Neural cell (in vitro differentiated cells): ENCODE measurements around the gene MPPED2. TPM values are rescaled to one million over a fixed set of nuclear protein-coding genes. Genes with fewer than 3 reads are reported as not detected.

Source experiments
- H2AFZ ChIP-seq: fragments of 200-600, 300-800 bp; sonication (generic), shearing (Covaris generic); 2 replicates; pipeline ENCODE4 v1.6.0; 2014; ENCODE audit warnings: low read depth, mild to moderate bottlenecking, antibody characterized with exemption, low read length, moderate library complexity
- H3F3A ChIP-seq: fragments of 200-600 bp; shearing (Covaris generic); 2 replicates; pipeline ENCODE4 v1.6.1; 2016; ENCODE audit warnings: mild to moderate bottlenecking, moderate library complexity, mixed read lengths, antibody characterized with exemption, low read length; ENCODE audit not compliant: insufficient read depth, poor library complexity, severe bottlenecking
- H3K27ac ChIP-seq: fragments of 200-600, 300-800 bp; sonication (generic), shearing (Covaris generic); 2 replicates; pipeline ENCODE4 v1.5.1; 2014; ENCODE audit warnings: mild to moderate bottlenecking, low read length, moderate library complexity
- H3K27me3 ChIP-seq: fragments of 300-800, 200-600 bp; sonication (generic), shearing (Covaris generic); 2 replicates; pipeline ENCODE4 v1.6.0; 2014; ENCODE audit warnings: mild to moderate bottlenecking, low read depth, low read length, moderate library complexity; ENCODE audit not compliant: insufficient read depth
- H3K36me3 ChIP-seq: fragments of 300-800, 200-600 bp; sonication (generic), shearing (Covaris generic); 2 replicates; pipeline ENCODE4 v1.5.1; 2014; ENCODE audit warnings: mild to moderate bottlenecking, antibody characterized with exemption, low read length, moderate library complexity; ENCODE audit not compliant: insufficient read depth
- H3K4me2 ChIP-seq: fragments of 300-800, 200-600 bp; sonication (generic), shearing (Covaris generic); 2 replicates; pipeline ENCODE4 v1.6.0; 2014; ENCODE audit warnings: mild to moderate bottlenecking, low read length
- H3K4me3 ChIP-seq: fragments of 300-800, 200-600 bp; sonication (generic), shearing (Covaris generic); 2 replicates; pipeline ENCODE4 v1.5.1; 2014; ENCODE audit warnings: mild to moderate bottlenecking, low read length, moderate library complexity
- H3K79me2 ChIP-seq: fragments of 200-600 bp; shearing (Covaris generic); replicated peaks from 2 replicates; pipeline ENCODE4 v1.6.0; 2014; ENCODE audit warnings: mild to moderate bottlenecking, low read length, moderate library complexity; ENCODE audit not compliant: insufficient read depth
- H3K9ac ChIP-seq: fragments of 300-800, 200-600 bp; sonication (generic), shearing (Covaris generic); 2 replicates; pipeline ENCODE4 v1.6.1; 2016; ENCODE audit warnings: mild to moderate bottlenecking, low read length, mixed read lengths
- H3K9me2 ChIP-seq: fragments of 200-600 bp; shearing (Covaris generic); 2 replicates; pipeline ENCODE4 v1.6.1; 2016; ENCODE audit warnings: mild to moderate bottlenecking, low read length, mixed read lengths; ENCODE audit not compliant: insufficient read depth
- H3K9me3 ChIP-seq: fragments of 200-600, 300-800 bp; sonication (generic), shearing (Covaris generic); 2 replicates; pipeline ENCODE4 v1.6.1; 2016; ENCODE audit warnings: mild to moderate bottlenecking, mixed run types, low read length, moderate library complexity, mixed read lengths
- H4K20me1 ChIP-seq: fragments of 200-600 bp; shearing (Covaris generic); 2 replicates; pipeline ENCODE4 v1.6.1; 2016; ENCODE audit warnings: mild to moderate bottlenecking, mixed run types; ENCODE audit not compliant: insufficient read depth
- EP300 ChIP-seq: fragments of 450-650 bp; conservative IDR thresholded peaks from 2 replicates; pipeline ENCODE4 v1.6.1; 2014; ENCODE audit warnings: antibody characterized with exemption, mild to moderate bottlenecking, moderate library complexity; ENCODE audit not compliant: poor library complexity, severe bottlenecking
- EZH2 ChIP-seq: fragments of 200-600, 300-800 bp; shearing (Covaris generic), sonication (generic); IDR thresholded peaks from 2 replicates; pipeline ENCODE4 v1.6.1; 2014; ENCODE audit warnings: antibody characterized with exemption, low read length, borderline replicate concordance, mild to moderate bottlenecking; ENCODE audit not compliant: insufficient read depth, poor library complexity, severe bottlenecking
- MXI1 ChIP-seq: fragments of 450-650 bp; conservative IDR thresholded peaks from 2 replicates; pipeline ENCODE4 v1.6.1; 2014; ENCODE audit warnings: antibody characterized with exemption, mild to moderate bottlenecking; ENCODE audit not compliant: poor library complexity, severe bottlenecking
- POLR2AphosphoS5 ChIP-seq: IDR thresholded peaks from 2 replicates; pipeline ENCODE4 v1.6.1; 2012
- RAD21 ChIP-seq: fragments of 450-650 bp; conservative IDR thresholded peaks from 2 replicates; pipeline ENCODE4 v1.6.1; 2014; ENCODE audit warnings: antibody characterized with exemption, mild to moderate bottlenecking, moderate library complexity
- SMC3 ChIP-seq: fragments of 450-650 bp; conservative IDR thresholded peaks from 2 replicates; pipeline ENCODE4 v1.6.1; 2014; ENCODE audit warnings: antibody characterized with exemption, mild to moderate bottlenecking, moderate library complexity; ENCODE audit not compliant: poor library complexity
- TAF1 ChIP-seq: IDR thresholded peaks from 2 replicates; pipeline ENCODE4 v1.6.1; 2012; ENCODE audit warnings: low read depth
- polyA plus RNA-seq: library from polyadenylated mRNA; depleted of rRNA; stranded (reverse); fragments of >200 nt; gene quantifications from 2 replicates; pipeline ENCODE4 v1.2.3, GENCODE V29; 2014
- TF ChIP-seq, protein P1 (sequence below): IDR thresholded peaks from 2 replicates; pipeline ENCODE4 v1.6.1; 2012; ENCODE audit warnings: borderline replicate concordance
- TF ChIP-seq, protein P2 (sequence below): fragments of 450-650 bp; IDR thresholded peaks from 2 replicates; pipeline ENCODE4 v1.5.1; 2014; ENCODE audit warnings: antibody characterized with exemption, mild to moderate bottlenecking, moderate library complexity; ENCODE audit not compliant: poor library complexity, severe bottlenecking

Gene MPPED2
- polyA plus RNA-seq, 1 donor from 2014 or later, result 99.7 TPM

DNA sequence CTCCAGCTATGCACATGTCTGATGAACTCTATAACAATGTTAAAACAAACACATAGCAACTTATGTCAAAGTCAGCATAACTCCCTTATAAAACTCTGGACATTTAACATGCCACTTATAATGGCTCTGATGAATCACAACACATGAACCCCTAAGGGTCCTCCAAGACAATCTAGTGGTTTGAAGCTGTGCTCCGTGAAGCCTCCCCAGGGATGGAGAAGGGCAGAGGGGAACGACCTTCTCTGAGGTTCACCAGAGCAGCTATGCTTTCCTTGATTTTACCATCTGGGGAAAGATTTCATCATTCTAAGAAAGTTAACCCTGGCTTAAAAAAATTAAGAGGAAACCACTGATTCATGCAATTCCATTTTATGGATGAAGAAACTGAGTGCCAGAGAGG lies 84.4 kb downstream of the MPPED2 start:
- Histone ChIP-seq H3F3A (no peaks in the 10 kb centered on the region), H3K9me3 (no peaks in the 10 kb centered on the region), H3K4me3 (no peak overlapping the region), H2AFZ (no peak overlapping the region), H3K27me3 (no peaks in the 10 kb centered on the region), H3K36me3 (peaks cover 3% of the 10 kb centered on the region), H4K20me1 (no peaks in the 10 kb centered on the region), H3K9me2 (no peaks in the 10 kb centered on the region), H3K9ac (no peak overlapping the region), H3K4me2 (no peak overlapping the region), H3K79me2 (peaks cover 51% of the 10 kb centered on the region), H3K27ac (no peak overlapping the region)
- TF ChIP-seq POLR2AphosphoS5, result no peak
- TF ChIP-seq TAF1, result no peak
- no peak for TF ChIP-seq EP300
- TF ChIP-seq MXI1, result no peak
- no peak for TF ChIP-seq RAD21
- TF ChIP-seq, protein P1, sequence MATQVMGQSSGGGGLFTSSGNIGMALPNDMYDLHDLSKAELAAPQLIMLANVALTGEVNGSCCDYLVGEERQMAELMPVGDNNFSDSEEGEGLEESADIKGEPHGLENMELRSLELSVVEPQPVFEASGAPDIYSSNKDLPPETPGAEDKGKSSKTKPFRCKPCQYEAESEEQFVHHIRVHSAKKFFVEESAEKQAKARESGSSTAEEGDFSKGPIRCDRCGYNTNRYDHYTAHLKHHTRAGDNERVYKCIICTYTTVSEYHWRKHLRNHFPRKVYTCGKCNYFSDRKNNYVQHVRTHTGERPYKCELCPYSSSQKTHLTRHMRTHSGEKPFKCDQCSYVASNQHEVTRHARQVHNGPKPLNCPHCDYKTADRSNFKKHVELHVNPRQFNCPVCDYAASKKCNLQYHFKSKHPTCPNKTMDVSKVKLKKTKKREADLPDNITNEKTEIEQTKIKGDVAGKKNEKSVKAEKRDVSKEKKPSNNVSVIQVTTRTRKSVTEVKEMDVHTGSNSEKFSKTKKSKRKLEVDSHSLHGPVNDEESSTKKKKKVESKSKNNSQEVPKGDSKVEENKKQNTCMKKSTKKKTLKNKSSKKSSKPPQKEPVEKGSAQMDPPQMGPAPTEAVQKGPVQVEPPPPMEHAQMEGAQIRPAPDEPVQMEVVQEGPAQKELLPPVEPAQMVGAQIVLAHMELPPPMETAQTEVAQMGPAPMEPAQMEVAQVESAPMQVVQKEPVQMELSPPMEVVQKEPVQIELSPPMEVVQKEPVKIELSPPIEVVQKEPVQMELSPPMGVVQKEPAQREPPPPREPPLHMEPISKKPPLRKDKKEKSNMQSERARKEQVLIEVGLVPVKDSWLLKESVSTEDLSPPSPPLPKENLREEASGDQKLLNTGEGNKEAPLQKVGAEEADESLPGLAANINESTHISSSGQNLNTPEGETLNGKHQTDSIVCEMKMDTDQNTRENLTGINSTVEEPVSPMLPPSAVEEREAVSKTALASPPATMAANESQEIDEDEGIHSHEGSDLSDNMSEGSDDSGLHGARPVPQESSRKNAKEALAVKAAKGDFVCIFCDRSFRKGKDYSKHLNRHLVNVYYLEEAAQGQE, result no peak
- TF ChIP-seq, protein P2, sequence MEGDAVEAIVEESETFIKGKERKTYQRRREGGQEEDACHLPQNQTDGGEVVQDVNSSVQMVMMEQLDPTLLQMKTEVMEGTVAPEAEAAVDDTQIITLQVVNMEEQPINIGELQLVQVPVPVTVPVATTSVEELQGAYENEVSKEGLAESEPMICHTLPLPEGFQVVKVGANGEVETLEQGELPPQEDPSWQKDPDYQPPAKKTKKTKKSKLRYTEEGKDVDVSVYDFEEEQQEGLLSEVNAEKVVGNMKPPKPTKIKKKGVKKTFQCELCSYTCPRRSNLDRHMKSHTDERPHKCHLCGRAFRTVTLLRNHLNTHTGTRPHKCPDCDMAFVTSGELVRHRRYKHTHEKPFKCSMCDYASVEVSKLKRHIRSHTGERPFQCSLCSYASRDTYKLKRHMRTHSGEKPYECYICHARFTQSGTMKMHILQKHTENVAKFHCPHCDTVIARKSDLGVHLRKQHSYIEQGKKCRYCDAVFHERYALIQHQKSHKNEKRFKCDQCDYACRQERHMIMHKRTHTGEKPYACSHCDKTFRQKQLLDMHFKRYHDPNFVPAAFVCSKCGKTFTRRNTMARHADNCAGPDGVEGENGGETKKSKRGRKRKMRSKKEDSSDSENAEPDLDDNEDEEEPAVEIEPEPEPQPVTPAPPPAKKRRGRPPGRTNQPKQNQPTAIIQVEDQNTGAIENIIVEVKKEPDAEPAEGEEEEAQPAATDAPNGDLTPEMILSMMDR, result no peak
- TF ChIP-seq SMC3, result no peak
- TF ChIP-seq EZH2, result no peak

DNA sequence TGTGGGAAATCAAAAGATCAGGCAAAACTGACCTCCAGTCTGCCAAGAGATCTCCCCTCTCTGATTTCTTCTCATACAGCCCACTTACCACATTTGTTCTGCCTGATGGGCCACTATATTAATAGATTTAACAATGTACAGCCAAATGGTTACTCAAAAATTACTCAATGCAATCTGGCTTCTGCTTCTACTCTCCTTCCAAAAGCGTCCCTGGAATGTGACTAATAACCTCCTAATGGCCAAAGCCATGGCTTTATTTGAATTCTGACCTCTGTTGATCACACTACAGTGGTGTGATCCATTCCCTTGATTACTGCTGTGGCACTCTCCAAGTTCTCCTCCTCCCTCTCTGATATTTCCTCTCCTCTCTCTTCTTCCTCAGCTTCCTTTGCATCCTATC lies 86.2 kb downstream of the MPPED2 start:
- Histone ChIP-seq H3K4me3 (no peak overlapping the region), H3K27me3 (no peaks in the 10 kb centered on the region), H3K79me2 (peaks cover 44% of the 10 kb centered on the region), H3K9me2 (no peaks in the 10 kb centered on the region), H4K20me1 (no peaks in the 10 kb centered on the region), H3K4me2 (no peak overlapping the region), H3K27ac (no peak overlapping the region), H3K9me3 (no peaks in the 10 kb centered on the region), H3F3A (no peaks in the 10 kb centered on the region), H3K36me3 (peaks cover 3% of the 10 kb centered on the region), H3K9ac (no peak overlapping the region), H2AFZ (no peak overlapping the region)
- TF ChIP-seq EZH2, result no peak
- TF ChIP-seq MXI1, result no peak
- no peak for TF ChIP-seq SMC3
- no peak for TF ChIP-seq EP300
- TF ChIP-seq TAF1, result no peak
- no peak for TF ChIP-seq RAD21
- TF ChIP-seq, protein P2, result no peak
- TF ChIP-seq, protein P1, result no peak
- TF ChIP-seq POLR2AphosphoS5, result no peak
